ENCODE data around the gene SIX3. TPM values are rescaled to one million over a fixed set of nuclear protein-coding genes. Genes with fewer than 3 reads are reported as not detected.

SIX3 gene
- total RNA-seq, 2 donors from 2014 or later, result not detected

GRCh38 chr2:44932079-44932478 lies 9.4 kb upstream of the SIX3 start:
- H3K36me3 ChIP-seq, result no peaks in the 10 kb centered on the region
- peaks cover 27 to 75% of the 10 kb centered on the region in 2 donors for H3K27me3 ChIP-seq
- no peak overlapping the region for H3K27ac ChIP-seq
- H3K9me3 ChIP-seq, result no peaks in the 10 kb centered on the region
- DNase-seq (ENCODE audit: low spot score), result no peak
- no peak for TF ChIP-seq CTCF (IDR thresholded peaks at IDR 0.05)
- H3K4me3 ChIP-seq, result no peak overlapping the region
- peaks cover 0 to 55% of the 10 kb centered on the region in 2 donors for H3K4me1 ChIP-seq

DNA sequence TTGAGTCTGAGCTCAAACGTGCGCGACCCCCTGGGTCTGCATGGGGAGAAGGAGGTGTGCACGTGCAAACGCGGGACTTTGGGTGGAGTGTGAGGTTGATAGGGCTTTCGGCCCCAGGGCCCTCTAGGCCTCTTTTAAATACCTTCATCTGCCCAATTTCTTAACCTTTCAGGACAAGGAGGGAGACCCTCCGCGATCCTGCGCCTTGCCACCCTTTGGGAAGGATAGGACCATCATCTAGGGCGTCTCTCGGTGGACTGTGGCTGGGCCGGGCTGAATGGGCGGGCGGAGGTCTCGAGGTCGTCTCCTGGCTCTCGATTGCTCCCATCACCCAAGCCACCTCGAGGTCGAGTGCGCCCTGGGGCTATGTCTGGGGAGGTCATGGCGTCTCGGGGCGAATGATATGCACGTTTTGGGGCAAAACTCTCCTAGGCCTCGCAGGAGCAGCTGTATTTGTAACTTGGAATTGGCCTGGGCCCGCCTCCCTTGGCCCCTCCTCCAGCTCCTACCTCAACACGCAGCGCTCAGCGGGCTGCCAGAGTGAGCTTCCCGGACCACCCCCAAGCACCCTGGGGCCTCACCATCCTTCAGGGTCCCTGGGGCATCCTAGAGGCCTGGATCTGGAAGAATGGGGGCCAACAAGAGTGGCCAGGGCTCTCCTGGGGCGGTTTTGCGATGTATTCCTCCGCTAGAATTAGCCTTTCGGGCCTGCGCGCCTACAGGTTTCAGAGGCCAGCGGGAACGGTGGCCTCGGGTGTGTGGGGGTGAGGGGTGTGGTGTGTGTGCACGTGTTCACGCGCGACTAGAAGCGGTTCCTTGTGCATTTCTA lies 8.7 kb upstream of the SIX3 start:
- H3K4me1 ChIP-seq, result peaks cover 0 to 62% of the 10 kb centered on the region in 2 donors
- H3K9me3 ChIP-seq, result no peaks in the 10 kb centered on the region
- no peaks in the 10 kb centered on the region for H3K36me3 ChIP-seq
- DNase-seq (ENCODE audit: low spot score), result no peak
- no peak overlapping the region for H3K27ac ChIP-seq
- no peak overlapping the region for H3K4me3 ChIP-seq
- TF ChIP-seq CTCF (IDR thresholded peaks at IDR 0.05), result no peak
- peaks cover 30 to 69% of the 10 kb centered on the region in 2 donors for H3K27me3 ChIP-seq

DNA sequence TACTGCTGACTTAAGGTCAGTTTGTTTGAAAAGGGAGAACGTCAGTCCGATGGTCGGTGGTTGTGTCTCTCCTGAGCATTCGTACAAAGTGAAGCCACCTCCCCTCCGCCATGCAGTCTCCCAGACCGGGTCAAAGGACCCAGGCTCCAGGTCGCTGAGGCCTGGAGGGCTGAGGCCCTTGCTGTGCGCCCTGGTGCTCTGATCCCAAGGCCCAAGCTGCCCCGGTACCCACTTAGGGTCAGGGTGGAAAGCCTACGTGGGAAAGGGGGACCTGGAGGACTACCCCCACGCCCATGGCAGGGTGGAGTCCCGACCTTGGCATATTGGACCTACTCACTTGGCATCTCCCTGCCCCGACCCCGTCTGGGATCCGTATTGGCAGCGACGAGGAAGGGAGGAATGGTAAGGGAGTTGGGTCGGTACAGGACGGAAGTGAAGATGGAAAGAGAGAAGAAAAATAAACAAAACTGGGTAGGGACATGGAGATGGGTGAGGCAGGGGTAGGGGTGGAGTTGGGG lies 8.0 kb upstream of the SIX3 start:
- H3K4me3 ChIP-seq, result no peak overlapping the region
- H3K27ac ChIP-seq, result no peak overlapping the region
- peaks cover 34 to 65% of the 10 kb centered on the region in 2 donors for H3K27me3 ChIP-seq
- H3K4me1 ChIP-seq, result peaks cover 0 to 62% of the 10 kb centered on the region in 2 donors
- no peak for DNase-seq (ENCODE audit: low spot score)
- H3K36me3 ChIP-seq, result no peaks in the 10 kb centered on the region
- no peaks in the 10 kb centered on the region for H3K9me3 ChIP-seq
- TF ChIP-seq CTCF (IDR thresholded peaks at IDR 0.05), result no peak

DNA sequence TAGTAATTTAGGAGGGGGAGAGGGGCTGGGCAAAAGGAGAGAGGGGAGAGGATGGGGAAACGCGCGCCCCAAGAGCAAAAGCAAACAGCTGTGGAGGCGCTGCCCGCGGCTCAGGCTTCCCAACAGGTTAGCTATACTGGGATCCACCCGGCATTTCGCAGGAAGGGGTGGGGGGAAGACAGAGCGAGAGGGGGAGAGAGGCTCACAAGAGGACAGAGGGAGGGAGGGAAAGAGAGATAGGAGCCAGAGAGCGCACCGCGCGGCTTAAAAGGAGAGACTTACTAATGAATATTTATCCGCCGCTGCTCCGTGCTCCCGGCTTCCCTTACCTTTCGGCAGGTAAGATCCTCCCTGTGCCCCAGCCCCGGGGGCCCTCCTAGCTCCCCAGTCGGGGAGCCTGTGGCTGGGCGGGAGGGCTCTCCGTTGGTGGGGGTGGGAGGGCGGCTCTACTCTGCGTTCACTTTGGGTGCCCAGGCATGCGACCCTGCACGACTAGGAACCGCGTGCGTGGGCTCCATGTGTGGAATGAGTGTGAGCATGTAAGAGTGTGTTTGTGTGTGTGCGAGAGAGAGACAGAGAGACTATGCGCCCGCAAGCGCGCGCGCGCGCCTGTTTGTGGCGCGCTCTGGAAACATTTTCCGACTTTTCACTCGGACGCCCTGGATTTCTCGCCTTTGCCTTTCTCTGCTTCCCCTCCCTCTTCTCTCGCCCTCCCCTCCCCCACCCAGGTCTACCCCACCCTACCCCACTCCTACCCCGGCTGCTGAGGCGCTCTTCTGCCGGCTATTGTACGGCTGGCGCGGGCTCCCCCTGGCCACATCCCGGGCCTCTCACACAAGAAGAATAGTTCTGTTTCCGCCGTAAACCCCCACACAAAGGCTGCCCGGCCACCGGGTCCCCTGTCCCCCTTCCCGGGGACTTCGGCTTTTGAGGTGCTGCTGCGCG lies 7.2 kb upstream of the SIX3 start:
- Histone ChIP-seq H3K9me3 (no peaks in the 10 kb centered on the region), H3K36me3 (no peaks in the 10 kb centered on the region), H3K27me3 (peaks cover 37 to 65% of the 10 kb centered on the region in 2 donors), H3K4me3 (peak overlapping the region in 1 of 2 donors; percentile 24), H3K4me1 (peaks cover 0 to 62% of the 10 kb centered on the region in 2 donors), H3K27ac (no peak overlapping the region)
- no peak for TF ChIP-seq CTCF (IDR thresholded peaks at IDR 0.05)
- DNase-seq (ENCODE audit: low spot score), result no peak

DNA sequence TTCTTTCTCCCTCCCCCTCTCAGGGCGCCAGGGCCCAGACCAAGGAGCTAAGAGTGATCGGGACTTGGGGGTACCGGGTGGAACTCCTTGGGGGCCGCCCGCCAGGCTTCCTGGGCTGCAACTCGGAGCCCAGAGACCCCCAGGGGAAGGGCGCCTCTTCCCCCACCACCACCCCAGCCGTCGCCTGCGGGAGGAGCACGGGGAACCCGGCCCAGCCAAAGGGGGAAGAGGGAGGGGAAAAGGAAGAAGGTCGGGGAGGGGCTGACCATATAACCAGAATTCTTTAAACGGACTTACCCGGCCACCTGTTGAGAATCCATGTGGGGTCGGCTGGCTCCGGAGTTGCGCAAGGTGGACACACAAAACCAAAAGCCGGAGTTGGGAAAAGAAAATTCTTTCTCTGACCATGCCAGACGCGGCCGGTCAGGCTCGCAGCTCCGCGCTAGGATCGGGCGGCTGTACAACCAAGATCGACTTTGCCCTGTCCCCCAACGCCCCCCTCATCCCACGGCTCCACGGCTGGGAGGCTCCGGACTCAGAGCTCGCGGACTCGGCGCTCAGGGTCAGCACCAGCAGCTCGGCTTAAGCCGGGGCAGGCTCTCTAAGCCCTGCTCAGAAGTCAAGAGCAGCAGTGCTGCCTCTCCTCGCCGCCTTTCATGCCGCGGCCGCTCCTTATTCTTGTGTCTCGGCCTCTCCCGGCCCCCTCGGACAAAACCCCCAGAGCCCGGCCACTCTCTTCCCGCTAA lies 6.3 kb upstream of the SIX3 start:
- Histone ChIP-seq H3K9me3 (no peaks in the 10 kb centered on the region), H3K4me1 (peaks cover 0 to 57% of the 10 kb centered on the region in 2 donors), H3K36me3 (no peaks in the 10 kb centered on the region), H3K27me3 (peaks cover 40 to 65% of the 10 kb centered on the region in 2 donors), H3K27ac (no peak overlapping the region), H3K4me3 (peak overlapping the region in 1 of 2 donors; percentile 24)
- no peak for DNase-seq (ENCODE audit: low spot score)
- TF ChIP-seq CTCF (IDR thresholded peaks at IDR 0.05), result no peak
